H1 (cell line): ENCODE results near the gene SORBS1. TPM values are rescaled to one million over a fixed set of nuclear protein-coding genes. Genes with fewer than 3 reads are reported as not detected.

Source experiments
- CTCF ChIA-PET: fragments of 300-600 bp; sonication (Branson Sonifier 250); formaldehyde crosslinking; loops from one replicate; lab custom pipeline; 2021; ENCODE audit not compliant: partially characterized antibody; lab: Charles Lee
- POLR2A ChIA-PET: fragments of 300-600 bp; sonication (Branson Sonifier 250); formaldehyde crosslinking; loops from one replicate; lab custom pipeline; 2021; ENCODE audit warnings: inconsistent platforms; ENCODE audit not compliant: partially characterized antibody; lab: Charles Lee
- DNase-seq, 2 experiments: peaks; one replicate each; pipeline versions ENCODE4 v3.0.0 to v3.0.0-alpha.2; 2010 to 2022; ENCODE audit warnings: low spot score in 2 of 2, low read depth in 1 of 2, mixed read lengths in 1 of 2
- FAIRE-seq: peaks from 2 replicates; lab custom pipeline; 2011; peaks lifted over from hg19 to GRCh38; lab: Jason Lieb, UNC
- H2AFZ ChIP-seq: 2 replicates; pipeline ENCODE4 v1.8.1; 2012; ENCODE audit warnings: low read length, inconsistent platforms
- H2AK5ac ChIP-seq: 2 replicates; pipeline ENCODE4 v1.6.1; 2013; ENCODE audit warnings: low read depth, low read length
- H2BK120ac ChIP-seq: replicated peaks from 2 replicates; pipeline ENCODE3; 2013; ENCODE audit warnings: low read depth, low read length, inconsistent platforms
- H2BK12ac ChIP-seq: 2 replicates; pipeline ENCODE4 v1.6.1; 2013; ENCODE audit warnings: low read depth, low read length
- H2BK15ac ChIP-seq: 2 replicates; pipeline ENCODE4 v1.6.1; 2013; ENCODE audit warnings: low read length
- H2BK20ac ChIP-seq: 2 replicates; pipeline ENCODE4 v1.6.1; 2013; ENCODE audit warnings: low read length
- H2BK5ac ChIP-seq: 2 replicates; pipeline ENCODE4 v1.6.1; 2013; ENCODE audit warnings: low read depth, low read length
- H3K14ac ChIP-seq: 2 replicates; pipeline ENCODE4 v1.6.1; 2013; ENCODE audit warnings: inconsistent platforms; ENCODE audit not compliant: insufficient read length
- H3K18ac ChIP-seq: 2 replicates; pipeline ENCODE4 v1.6.1; 2013; ENCODE audit warnings: low read length; ENCODE audit errors: extremely low read depth
- H3K23ac ChIP-seq: 2 replicates; pipeline ENCODE4 v1.6.1; 2013; ENCODE audit warnings: inconsistent platforms; ENCODE audit not compliant: insufficient read length
- H3K23me2 ChIP-seq: 2 replicates; pipeline ENCODE4 v1.6.1; 2013; ENCODE audit warnings: low read depth, low read length
- H3K27ac ChIP-seq: 2 replicates; pipeline ENCODE4 v1.6.1; 2011; ENCODE audit warnings: low read depth, low read length, inconsistent platforms
- H3K27me3 ChIP-seq, 4 experiments: replicated peaks in 1 of 4; 1 replicate in 1 of 4; 2 replicates in 3 of 4; pipeline versions ENCODE4 v1.6.1 to v1.8.1; 2011 to 2013; ENCODE audit warnings: low read length in 3 of 4, mild to moderate bottlenecking in 3 of 4, inconsistent platforms in 2 of 4, mixed read lengths in 2 of 4, moderate library complexity in 1 of 4; ENCODE audit not compliant: control insufficient read depth in 3 of 4, insufficient read depth in 3 of 4; ENCODE audit errors: extremely low read depth in 1 of 4
- H3K36me3 ChIP-seq, 4 experiments: 2 replicates each; pipeline versions ENCODE4 v1.6.1 to v1.8.1; 2011 to 2013; ENCODE audit warnings: mild to moderate bottlenecking in 4 of 4, low read length in 3 of 4, moderate library complexity in 2 of 4, control low read depth in 1 of 4, inconsistent platforms in 1 of 4; ENCODE audit not compliant: insufficient read depth in 4 of 4, control insufficient read depth in 2 of 4
- H3K4ac ChIP-seq: replicated peaks from 2 replicates; pipeline ENCODE3; 2013; ENCODE audit warnings: low read length, low read depth, mixed read lengths, inconsistent platforms; ENCODE audit not compliant: insufficient read length
- H3K4me1 ChIP-seq, 4 experiments: replicated peaks in 1 of 4; 1 replicate in 1 of 4; 2 replicates in 3 of 4; pipeline versions ENCODE4 v1.6.1 to v1.8.1; 2011 to 2013; ENCODE audit warnings: low read length in 3 of 4, inconsistent platforms in 2 of 4, mixed read lengths in 1 of 4; ENCODE audit not compliant: insufficient read depth in 4 of 4, control insufficient read depth in 3 of 4
- H3K4me2 ChIP-seq, 2 experiments: 2 replicates each; pipeline versions ENCODE4 v1.6.1 to v1.8.1; 2011 to 2013; ENCODE audit warnings: low read depth in 2 of 2, low read length in 2 of 2, control low read depth in 1 of 2, inconsistent platforms in 1 of 2, mild to moderate bottlenecking in 1 of 2; ENCODE audit not compliant: insufficient read depth in 1 of 2
- H3K4me3 ChIP-seq, 4 experiments: fragments of 200-600, 300-600 bp in 1 of 4; sonication (generic), shearing (Covaris generic), sonication (Bioruptor Twin) in 1 of 4; 2 replicates each; pipeline versions ENCODE4 v1.5.1 to v1.8.1; 2011 to 2016; ENCODE audit warnings: low read length in 4 of 4, low read depth in 3 of 4, control low read depth in 2 of 4, inconsistent platforms in 2 of 4, mild to moderate bottlenecking in 2 of 4, mixed read lengths in 1 of 4, moderate library complexity in 1 of 4; ENCODE audit not compliant: insufficient read depth in 2 of 4; ENCODE audit errors: extremely low read depth in 1 of 4
- H3K56ac ChIP-seq: replicated peaks from 2 replicates; pipeline ENCODE3; 2013; ENCODE audit warnings: low read depth, mild to moderate bottlenecking, mixed read lengths, low read length, inconsistent platforms; ENCODE audit not compliant: insufficient read length
- H3K79me1 ChIP-seq: 2 replicates; pipeline ENCODE4 v1.6.1; 2013; ENCODE audit warnings: low read depth, low read length, control low read depth
- H3K79me2 ChIP-seq, 2 experiments: 2 replicates each; pipeline versions ENCODE4 v1.6.1 to v1.8.1; 2012 to 2013; ENCODE audit warnings: low read length in 2 of 2, mild to moderate bottlenecking in 2 of 2, inconsistent platforms in 1 of 2; ENCODE audit not compliant: insufficient read depth in 2 of 2, control insufficient read depth in 1 of 2
- H3K9ac ChIP-seq, 4 experiments: replicated peaks in 1 of 4; 1 replicate in 1 of 4; 2 replicates in 3 of 4; pipeline versions ENCODE4 v1.6.1 to v1.8.1; 2011 to 2013; ENCODE audit warnings: low read depth in 3 of 4, low read length in 3 of 4, control low read depth in 2 of 4, mild to moderate bottlenecking in 2 of 4, moderate library complexity in 2 of 4, inconsistent platforms in 1 of 4; ENCODE audit errors: extremely low read depth in 1 of 4
- H3K9me3 ChIP-seq, 2 experiments: 2 replicates each; pipeline versions ENCODE4 v1.6.1 to v1.8.1; 2012 to 2013; ENCODE audit warnings: mild to moderate bottlenecking in 2 of 2, moderate library complexity in 2 of 2, control low read depth in 1 of 2, inconsistent platforms in 1 of 2, low read depth in 1 of 2, low read length in 1 of 2, mixed read lengths in 1 of 2; ENCODE audit not compliant: insufficient read depth in 2 of 2
- H4K20me1 ChIP-seq, 2 experiments: replicated peaks in 1 of 2; 2 replicates each; pipeline versions ENCODE3 to v1.8.1; 2011 to 2013; ENCODE audit warnings: inconsistent platforms in 2 of 2, low read length in 2 of 2, mild to moderate bottlenecking in 1 of 2; ENCODE audit not compliant: insufficient read depth in 2 of 2, control insufficient read depth in 1 of 2
- H4K5ac ChIP-seq: 2 replicates; pipeline ENCODE4 v1.6.1; 2013; ENCODE audit warnings: low read length, low read depth, mixed read lengths, inconsistent platforms; ENCODE audit not compliant: insufficient read length
- H4K8ac ChIP-seq: 2 replicates; pipeline ENCODE4 v1.8.0; 2013; ENCODE audit warnings: mild to moderate bottlenecking, moderate library complexity, low read length, inconsistent platforms; ENCODE audit not compliant: insufficient read depth; ENCODE audit errors: extremely low read depth
- H4K91ac ChIP-seq: replicated peaks from 2 replicates; pipeline ENCODE3; 2013; ENCODE audit warnings: low read length, mixed read lengths, inconsistent platforms; ENCODE audit not compliant: insufficient read length
- BACH1 ChIP-seq: IDR thresholded peaks from 2 replicates; pipeline ENCODE4 v1.6.1; 2012; ENCODE audit warnings: low read length, improper control_type of control experiment
- CHD1 ChIP-seq: IDR thresholded peaks from 2 replicates; pipeline ENCODE4 v1.6.1; 2012; ENCODE audit warnings: low read depth, low read length, improper control_type of control experiment
- CREB1 ChIP-seq: IDR thresholded peaks from 2 replicates; pipeline ENCODE4 v1.6.1; 2012; ENCODE audit warnings: inconsistent platforms
- GABPA ChIP-seq: IDR thresholded peaks from 2 replicates; pipeline ENCODE4 v1.6.1; 2011; ENCODE audit warnings: mild to moderate bottlenecking, low read length, moderate library complexity, borderline replicate concordance; ENCODE audit not compliant: insufficient read depth
- HDAC2 ChIP-seq, 2 experiments: fragments of 300-600 bp in 1 of 2; sonication (generic) in 1 of 2; IDR thresholded peaks; 2 replicates each; pipeline ENCODE4 v1.6.1; 2011 to 2012; ENCODE audit warnings: low read depth in 2 of 2, low read length in 2 of 2, mild to moderate bottlenecking in 2 of 2, moderate library complexity in 2 of 2, borderline replicate concordance in 1 of 2, inconsistent platforms in 1 of 2
- KDM5A ChIP-seq: fragments of 200-600 bp; IDR thresholded peaks from 2 replicates; pipeline ENCODE4 v1.7.1; 2012; ENCODE audit warnings: mild to moderate bottlenecking, low read length, inconsistent platforms, mixed read lengths
- POLR2A ChIP-seq, 2 experiments: IDR thresholded peaks; 1 replicate in 1 of 2; 2 replicates in 1 of 2; pipeline ENCODE4 v1.6.1; 2011; ENCODE audit warnings: low read depth in 2 of 2, low read length in 2 of 2, mild to moderate bottlenecking in 2 of 2; ENCODE audit errors: control extremely low read depth in 1 of 2
- SAP30 ChIP-seq: fragments of 300-600 bp; sonication (generic); IDR thresholded peaks from 2 replicates; pipeline ENCODE4 v1.7.1; 2012; ENCODE audit warnings: low read length, moderate library complexity, mild to moderate bottlenecking, inconsistent platforms; ENCODE audit not compliant: insufficient read depth, insufficient replicate concordance
- SP1 ChIP-seq: IDR thresholded peaks from 2 replicates; pipeline ENCODE4 v1.6.1; 2011; ENCODE audit warnings: low read depth, low read length
- SP2 ChIP-seq: IDR thresholded peaks from 2 replicates; pipeline ENCODE4 v1.6.1; 2012; ENCODE audit warnings: mild to moderate bottlenecking, low read length, inconsistent platforms
- TAF1 ChIP-seq: IDR thresholded peaks from 2 replicates; pipeline ENCODE4 v1.6.1; 2011; ENCODE audit warnings: mild to moderate bottlenecking, low read depth, low read length
- TCF12 ChIP-seq: IDR thresholded peaks from 2 replicates; pipeline ENCODE4 v1.6.1; 2011; ENCODE audit warnings: low read depth, mild to moderate bottlenecking, low read length
- TEAD4 ChIP-seq: IDR thresholded peaks from 2 replicates; pipeline ENCODE4 v1.6.1; 2012; ENCODE audit warnings: low read depth, low read length, inconsistent platforms, mixed read lengths
- ZNF274 ChIP-seq: IDR thresholded peaks from 2 replicates; pipeline ENCODE4 v1.7.0; 2012; ENCODE audit warnings: low read length, borderline replicate concordance; ENCODE audit errors: extremely low read depth
- WGBS, 2 experiments: shearing (Covaris generic) in 1 of 2; methylation state at CpG; one replicate each; pipeline versions ENCODE4 v1.1.6 to v1.1.7; 2013 to 2015; ENCODE audit warnings: low lambda C conversion rate in 2 of 2, mixed read lengths in 2 of 2, inconsistent platforms in 1 of 2, low coverage in 1 of 2, missing lambda C conversion rate in 1 of 2; ENCODE audit not compliant: insufficient replicate concordance in 2 of 2, insufficient coverage in 1 of 2, insufficient read length in 1 of 2; ENCODE audit errors: extremely low coverage in 1 of 2, missing lambda C conversion rate in 1 of 2; 5-methylcytosine and 5-hydroxymethylcytosine counted together
- polyA plus RNA-seq, 7 experiments: library from polyadenylated mRNA; depleted of rRNA in 3 of 7; stranded (reverse) in 5 of 7; unstranded in 2 of 7; fragments of >200 nt in 5 of 7; fragments of 200-250 nt in 2 of 7; gene quantifications; 1 replicate in 5 of 7; 2 replicates in 1 of 7; 4 replicates in 1 of 7; pipeline versions ENCODE4 v1.2.1 to v1.2.3, GENCODE V29; 2011 to 2013; ENCODE audit warnings: missing spikeins in 2 of 7, mixed read lengths in 2 of 7
- total RNA-seq: library from RNA; stranded (reverse); fragmentation: NEBNext Ultra II Directional; extraction: Animal tissue kit (Norgen Biotek cat#: 25700); gene quantifications from 2 replicates; pipeline ENCODE4 v1.2.1, GENCODE V29; 2021

Gene SORBS1
- total and polyA plus RNA-seq, 2 of the 8 experiments (the other 6 are each of a cell fraction or from before 2014, with no cell fraction given): 16.0 to 35.0 TPM

DNA sequence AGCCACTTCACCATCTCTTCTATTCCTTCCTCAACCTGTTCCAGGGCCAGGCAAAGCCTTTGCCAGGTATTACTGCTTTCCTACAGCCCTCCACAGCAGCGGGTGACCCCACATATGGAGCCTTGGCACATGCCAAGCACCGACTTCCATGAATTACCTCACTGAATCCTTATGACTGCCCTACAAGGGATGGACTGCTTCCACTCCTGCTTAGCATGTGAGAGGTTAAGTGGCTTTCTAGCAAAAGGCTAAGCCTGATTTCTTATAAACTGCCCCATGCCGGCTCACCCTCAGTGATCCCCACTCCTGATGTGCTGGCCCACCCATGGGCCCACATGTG, 226.4 kb downstream of the SORBS1 start:
- Histone ChIP-seq H4K5ac (no peak overlapping the region), H3K9me3 (no peaks in the 10 kb centered on the region), H2BK12ac (no peak overlapping the region), H3K79me2 (no peaks in the 10 kb centered on the region), H3K27me3 (no peaks in the 10 kb centered on the region), H3K4ac (no peak overlapping the region), H3K9ac (no peak overlapping the region), H3K56ac (no peak overlapping the region), H4K20me1 (peaks cover 0 to 2% of the 10 kb centered on the region in 2 experiments), H3K79me1 (no peaks in the 10 kb centered on the region), H3K23me2 (no peaks in the 10 kb centered on the region)
- TF ChIP-seq TAF1 (no peak), SAP30 (no peak), ZNF274 (no peak), CHD1 (no peak), KDM5A (no peak), HDAC2 (IDR thresholded peaks at IDR 0.05; ENCODE audit: borderline replicate concordance in 1 of 2, low read depth in 2 of 2, low read length in 2 of 2) (no peak), SP2 (no peak), TCF12 (no peak), CREB1 (no peak), TEAD4 (no peak), POLR2A (IDR thresholded peaks at IDR 0.05; ENCODE audit: control extremely low read depth in 1 of 2, low read depth in 2 of 2, low read length in 2 of 2) (no peak), GABPA (no peak), BACH1 (no peak), SP1 (no peak)
- TF ChIP-seq, all 59 proteins: peak for 0
- Histone ChIP-seq H2BK5ac (no peak overlapping the region), H3K23ac (no peak overlapping the region), H2AK5ac (no peak overlapping the region), H3K4me1 (peaks cover 0 to 6% (median 0%) of the 10 kb centered on the region in 4 experiments; a peak in 1 of 7 replicates), H3K4me2 (no peak overlapping the region), H4K8ac (no peak overlapping the region), H3K18ac (no peak overlapping the region), H2BK15ac (no peak overlapping the region), H3K4me3 (no peak overlapping the region), H3K36me3 (peaks cover 0 to 3% (median 0%) of the 10 kb centered on the region in 4 experiments; a peak in 1 of 8 replicates), H3K27ac (no peak overlapping the region), H2BK120ac (no peak overlapping the region), H2AFZ (no peak overlapping the region), H4K91ac (no peak overlapping the region), H2BK20ac (no peak overlapping the region), H3K14ac (no peak overlapping the region)
- FAIRE-seq: no peak
- POLR2A ChIA-PET: no interaction called here
- WGBS, 2 experiments: 93% methylated on average over 3 of the region's 3 CpGs; no CpG with 5 or more reads in 1 of the 2 experiments
- no peak for DNase-seq
- CTCF ChIA-PET: interaction anchor here (0.6 to 1.9 kb wide), 4 partner anchors 38 to 92 kb away, joined by 3 to 5 read pairs (median 3); no protein-coding TSS in a partner anchor
